Hepatocyte (in vitro differentiated cells): Measurements from ENCODE around the gene RFTN1. TPM values are rescaled to one million over a fixed set of nuclear protein-coding genes. Genes with fewer than 3 reads are reported as not detected.
A peak's percentile ranks its signal among the peaks of the same experiment; 100 is the strongest.

Source experiments
- DNase-seq: peaks from one replicate; pipeline ENCODE4 v3.0.0-alpha.2; 2016; ENCODE audit warnings: low spot score
- H2AFZ ChIP-seq: fragments of 200-600 bp; sonication (generic); 2 replicates; pipeline ENCODE4 v1.6.0; 2016; ENCODE audit warnings: antibody characterized with exemption, mild to moderate bottlenecking
- H3K27ac ChIP-seq: fragments of 200-600 bp; sonication (generic); 2 replicates; pipeline ENCODE4 v1.5.1; 2016; ENCODE audit warnings: mild to moderate bottlenecking
- H3K27me3 ChIP-seq: fragments of 200-600 bp; sonication (generic); 2 replicates; pipeline ENCODE4 v1.6.1; 2016
- H3K36me3 ChIP-seq: fragments of 200-600 bp; sonication (generic); replicated peaks from 2 replicates; pipeline ENCODE4 v1.5.1; 2016; ENCODE audit warnings: low read depth; ENCODE audit not compliant: insufficient read depth
- H3K4me1 ChIP-seq: fragments of 200-600 bp; sonication (generic); 2 replicates; pipeline ENCODE4 v1.5.1; 2016; ENCODE audit warnings: mild to moderate bottlenecking, moderate library complexity; ENCODE audit not compliant: insufficient read depth
- H3K4me2 ChIP-seq: fragments of 200-600 bp; sonication (generic); 2 replicates; pipeline ENCODE4 v1.6.0; 2016
- H3K4me3 ChIP-seq: fragments of 200-600 bp; sonication (generic); 2 replicates; pipeline ENCODE4 v1.5.1; 2016; ENCODE audit warnings: mild to moderate bottlenecking
- H3K79me2 ChIP-seq: fragments of 200-600 bp; sonication (generic); 2 replicates; pipeline ENCODE4 v1.6.0; 2017; ENCODE audit warnings: mild to moderate bottlenecking
- H3K9me2 ChIP-seq: fragments of 200-600 bp; sonication (generic); replicated peaks from 2 replicates; pipeline ENCODE4 v1.6.0; 2017; ENCODE audit warnings: mild to moderate bottlenecking; ENCODE audit not compliant: insufficient read depth
- H3K9me3 ChIP-seq: fragments of 200-600 bp; sonication (generic); 2 replicates; pipeline ENCODE4 v1.5.1; 2016; ENCODE audit warnings: low read depth, mild to moderate bottlenecking
- H4K20me1 ChIP-seq: fragments of 200-600 bp; sonication (generic); 2 replicates; pipeline ENCODE4 v1.6.0; 2016; ENCODE audit warnings: mild to moderate bottlenecking; ENCODE audit not compliant: insufficient read depth, poor library complexity, severe bottlenecking
- EZH2 ChIP-seq: fragments of 200-600 bp; sonication (generic); IDR thresholded peaks from 2 replicates; pipeline ENCODE4 v1.6.1; 2016; ENCODE audit warnings: antibody characterized with exemption, mild to moderate bottlenecking, borderline replicate concordance
- EZH2phosphoT487 ChIP-seq: fragments of 200-600 bp; sonication (generic); IDR thresholded peaks from one replicate; pipeline ENCODE4 v1.6.1; 2018; ENCODE audit warnings: antibody characterized with exemption, mild to moderate bottlenecking, low read depth, moderate library complexity; ENCODE audit not compliant: unreplicated experiment, severe bottlenecking
- WGBS: methylation state at CpG from one replicate; pipeline ENCODE4 v1.1.6; 2016; ENCODE audit warnings: low lambda C conversion rate; ENCODE audit errors: missing lambda C conversion rate; 5-methylcytosine and 5-hydroxymethylcytosine counted together
- polyA plus RNA-seq: library from polyadenylated mRNA; unstranded; fragments of >200 nt; fragmentation: Nextera tagmentation; extraction: Ambion mirVana; gene quantifications from 2 replicates; pipeline ENCODE4 v1.2.1, GENCODE V29; 2016
- total RNA-seq: library from RNA; depleted of rRNA; stranded (reverse); fragments of >200 nt; gene quantifications from 2 replicates; pipeline ENCODE4 v1.2.3, GENCODE V29; 2014
- TF ChIP-seq, protein P1 (sequence below): fragments of 200-600 bp; sonication (generic); IDR thresholded peaks from 2 replicates; pipeline ENCODE4 v1.5.1; 2016; ENCODE audit warnings: antibody characterized with exemption, mild to moderate bottlenecking; ENCODE audit not compliant: poor library complexity

Gene RFTN1
- total and polyA plus RNA-seq, 2 experiments from 2014 or later: 10.0 to 14.9 TPM

- WGBS: 56% methylated on average over 1 of the region's 1 CpG
- no peaks in the 10 kb centered on the region for H3K9me2 ChIP-seq
- no peaks in the 10 kb centered on the region for H3K27me3 ChIP-seq
- DNase-seq: no peak
- H3K36me3 ChIP-seq: no peaks in the 10 kb centered on the region
- no peaks in the 10 kb centered on the region for H3K79me2 ChIP-seq
- peaks cover 15% of the 10 kb centered on the region for H3K4me1 ChIP-seq
- H3K4me3 ChIP-seq: no peak overlapping the region
- no peak overlapping the region for H3K4me2 ChIP-seq
- no peak overlapping the region for H3K27ac ChIP-seq
- H2AFZ ChIP-seq: no peak overlapping the region
- no peaks in the 10 kb centered on the region for H4K20me1 ChIP-seq
- no peaks in the 10 kb centered on the region for H3K9me3 ChIP-seq
- TF ChIP-seq EZH2: no peak
- TF ChIP-seq, protein P1, sequence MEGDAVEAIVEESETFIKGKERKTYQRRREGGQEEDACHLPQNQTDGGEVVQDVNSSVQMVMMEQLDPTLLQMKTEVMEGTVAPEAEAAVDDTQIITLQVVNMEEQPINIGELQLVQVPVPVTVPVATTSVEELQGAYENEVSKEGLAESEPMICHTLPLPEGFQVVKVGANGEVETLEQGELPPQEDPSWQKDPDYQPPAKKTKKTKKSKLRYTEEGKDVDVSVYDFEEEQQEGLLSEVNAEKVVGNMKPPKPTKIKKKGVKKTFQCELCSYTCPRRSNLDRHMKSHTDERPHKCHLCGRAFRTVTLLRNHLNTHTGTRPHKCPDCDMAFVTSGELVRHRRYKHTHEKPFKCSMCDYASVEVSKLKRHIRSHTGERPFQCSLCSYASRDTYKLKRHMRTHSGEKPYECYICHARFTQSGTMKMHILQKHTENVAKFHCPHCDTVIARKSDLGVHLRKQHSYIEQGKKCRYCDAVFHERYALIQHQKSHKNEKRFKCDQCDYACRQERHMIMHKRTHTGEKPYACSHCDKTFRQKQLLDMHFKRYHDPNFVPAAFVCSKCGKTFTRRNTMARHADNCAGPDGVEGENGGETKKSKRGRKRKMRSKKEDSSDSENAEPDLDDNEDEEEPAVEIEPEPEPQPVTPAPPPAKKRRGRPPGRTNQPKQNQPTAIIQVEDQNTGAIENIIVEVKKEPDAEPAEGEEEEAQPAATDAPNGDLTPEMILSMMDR: no peak
- no peak for TF ChIP-seq EZH2phosphoT487
Measured at GRCh38 chr3:16392065-16392464, 121.4 kb downstream of the RFTN1 start.

GRCh38 chr3:16390581-16390980, 122.9 kb downstream of the RFTN1 start:
- Histone ChIP-seq H3K9me3 (no peaks in the 10 kb centered on the region), H3K27me3 (no peaks in the 10 kb centered on the region), H3K4me3 (no peak overlapping the region), H3K36me3 (no peaks in the 10 kb centered on the region), H3K4me2 (no peak overlapping the region), H3K9me2 (no peaks in the 10 kb centered on the region), H4K20me1 (no peaks in the 10 kb centered on the region), H3K79me2 (no peaks in the 10 kb centered on the region), H3K4me1 (peaks cover 15% of the 10 kb centered on the region), H3K27ac (no peak overlapping the region), H2AFZ (no peak overlapping the region)
- WGBS: 77% methylated on average over 2 of the region's 2 CpGs
- TF ChIP-seq, protein P1: no peak
- no peak for TF ChIP-seq EZH2
- TF ChIP-seq EZH2phosphoT487: no peak
- no peak for DNase-seq

DNA sequence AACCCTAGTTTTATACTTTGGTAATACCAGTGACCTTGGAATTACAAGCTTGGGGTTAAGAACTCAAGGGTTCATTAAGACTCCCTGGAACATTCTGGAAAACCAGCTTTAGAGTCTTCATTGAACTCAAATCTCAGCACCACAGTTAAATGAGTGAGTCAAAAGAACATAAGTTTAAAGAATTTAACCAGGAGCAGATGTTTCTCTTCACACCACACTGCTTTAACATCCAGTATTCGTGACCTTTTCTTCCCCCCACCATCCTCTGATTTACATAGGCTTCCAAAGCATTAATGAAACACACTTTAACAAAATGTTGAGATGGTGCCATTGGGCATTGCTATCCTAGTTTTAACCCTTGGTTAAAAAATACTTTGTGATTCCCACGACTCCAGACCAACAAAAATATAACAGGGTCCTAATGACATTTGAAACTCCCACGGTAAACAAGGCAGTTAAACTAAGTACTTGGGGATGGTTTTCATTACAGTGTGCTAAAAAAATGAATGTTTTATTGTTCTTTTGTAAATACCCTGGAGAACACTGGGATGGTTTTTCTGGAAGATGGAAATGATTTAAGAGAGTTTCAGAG, 124.6 kb downstream of the RFTN1 start:
- no peaks in the 10 kb centered on the region for H3K36me3 ChIP-seq
- no peaks in the 10 kb centered on the region for H3K9me2 ChIP-seq
- peak overlapping the region; percentile 47 for H3K27ac ChIP-seq
- whole genome bisulfite sequencing: 40% methylated on average over 3 of the region's 3 CpGs
- no peaks in the 10 kb centered on the region for H3K79me2 ChIP-seq
- peak; percentile 16 for DNase-seq
- no peak for TF ChIP-seq EZH2
- peak; percentile 93 for TF ChIP-seq EZH2phosphoT487
- TF ChIP-seq, protein P1: no peak
- H3K4me1 ChIP-seq: peaks cover 15% of the 10 kb centered on the region
- no peaks in the 10 kb centered on the region for H3K9me3 ChIP-seq
- H3K4me3 ChIP-seq: no peak overlapping the region
- H3K4me2 ChIP-seq: no peak overlapping the region
- H4K20me1 ChIP-seq: no peaks in the 10 kb centered on the region
- H2AFZ ChIP-seq: no peak overlapping the region
- H3K27me3 ChIP-seq: no peaks in the 10 kb centered on the region

DNA sequence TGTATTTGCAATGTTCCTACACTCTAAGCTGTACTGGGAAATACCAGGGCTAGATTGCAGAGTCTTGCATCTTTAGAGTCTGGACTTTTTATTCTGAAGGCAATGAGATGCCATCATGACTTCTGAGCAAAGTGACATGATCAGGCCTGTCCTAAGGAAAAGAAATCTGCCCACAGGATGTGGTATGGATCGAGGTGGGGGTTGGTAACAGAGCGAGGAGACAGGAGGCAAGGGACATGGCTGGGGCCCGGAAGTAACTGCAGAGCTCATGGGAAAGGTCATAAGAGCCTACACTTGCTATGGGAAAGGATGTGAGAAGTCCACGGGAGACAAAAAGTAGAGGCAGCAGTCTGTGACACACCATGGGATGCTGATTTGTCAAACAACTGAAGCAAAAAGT, 126.9 kb downstream of the RFTN1 start:
- H2AFZ ChIP-seq: no peak overlapping the region
- H3K4me2 ChIP-seq: no peak overlapping the region
- H3K9me2 ChIP-seq: no peaks in the 10 kb centered on the region
- no peaks in the 10 kb centered on the region for H4K20me1 ChIP-seq
- no peaks in the 10 kb centered on the region for H3K27me3 ChIP-seq
- no peak for TF ChIP-seq EZH2phosphoT487
- TF ChIP-seq, protein P1: no peak
- TF ChIP-seq EZH2: no peak
- H3K27ac ChIP-seq: no peak overlapping the region
- peaks cover 15% of the 10 kb centered on the region for H3K4me1 ChIP-seq
- H3K9me3 ChIP-seq: no peaks in the 10 kb centered on the region
- WGBS: 93% methylated on average over 4 of the region's 4 CpGs
- no peak for DNase-seq
- H3K79me2 ChIP-seq: no peaks in the 10 kb centered on the region
- no peak overlapping the region for H3K4me3 ChIP-seq
- no peaks in the 10 kb centered on the region for H3K36me3 ChIP-seq
